Measurements from ENCODE around the gene ELFN1.
"Not testable (repeated sequence)": the region's sequence is repeated elsewhere in the genome, so short reads cannot be mapped to it uniquely, and the experiment has no call there.

Gene ELFN1

DNA sequence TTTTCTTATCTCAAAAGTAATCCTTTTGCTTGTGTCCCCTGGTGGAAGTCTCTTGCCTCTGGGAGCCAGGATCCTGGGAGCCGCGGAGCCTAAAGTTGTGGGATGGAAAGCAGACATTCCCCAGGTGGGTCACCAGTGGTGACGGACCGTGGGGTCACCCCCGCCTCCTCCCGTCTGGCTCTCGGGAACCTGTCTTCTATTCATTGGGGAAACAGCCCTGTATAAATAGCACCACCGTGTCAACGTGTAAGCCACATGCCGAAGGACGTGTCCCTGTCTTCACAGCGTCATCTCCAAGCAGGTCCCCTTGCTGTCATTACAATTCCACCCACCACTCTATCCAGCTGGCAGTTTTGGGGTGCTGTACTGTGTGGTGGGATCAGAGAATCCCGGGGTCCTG is 87.5 kb downstream of the ELFN1 start:
- no peak for DNase-seq (ENCODE audit: low read depth)

DNA sequence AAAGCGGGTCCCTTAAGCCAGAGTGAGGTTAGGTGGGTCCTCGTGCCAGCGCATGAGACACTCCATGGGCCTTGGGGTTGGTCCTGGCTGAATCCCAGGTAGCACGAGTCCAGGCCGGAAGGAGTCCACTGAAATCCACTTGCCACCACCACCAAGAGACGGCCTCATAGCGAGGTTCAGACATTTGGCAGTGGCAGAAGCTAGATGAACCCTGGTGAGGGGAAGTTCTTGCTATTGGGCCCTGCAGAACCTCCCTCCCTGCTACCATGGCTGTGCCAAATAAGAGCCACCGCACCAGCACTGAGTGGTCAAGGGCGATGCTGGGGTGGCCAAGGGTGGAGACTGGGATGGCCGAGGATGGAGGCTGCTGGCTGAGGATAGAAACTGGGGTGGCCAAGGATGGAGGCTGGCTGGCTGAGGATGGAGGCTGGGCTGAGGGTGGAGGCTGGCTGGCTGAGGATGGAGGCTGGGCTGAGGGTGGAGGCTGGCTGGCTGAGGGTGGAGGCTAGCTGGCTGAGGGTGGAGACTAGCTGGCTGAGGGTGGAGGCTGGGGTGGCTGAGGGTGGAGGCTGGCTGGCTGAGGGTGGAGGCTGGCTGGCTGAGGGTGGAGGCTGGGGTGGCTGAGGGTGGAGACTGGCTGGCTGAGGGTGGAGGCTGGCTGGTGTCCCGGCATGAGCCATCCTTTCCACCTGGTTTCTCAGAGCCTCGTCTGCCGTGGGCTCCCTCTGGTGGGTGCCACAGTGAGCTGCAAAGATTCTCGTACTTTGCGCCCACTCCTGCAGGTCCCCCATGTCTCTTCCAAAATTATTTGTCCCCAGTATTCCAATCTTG is 88.2 kb downstream of the ELFN1 start:
- DNase-seq (ENCODE audit: low read depth), result no peak

DNA sequence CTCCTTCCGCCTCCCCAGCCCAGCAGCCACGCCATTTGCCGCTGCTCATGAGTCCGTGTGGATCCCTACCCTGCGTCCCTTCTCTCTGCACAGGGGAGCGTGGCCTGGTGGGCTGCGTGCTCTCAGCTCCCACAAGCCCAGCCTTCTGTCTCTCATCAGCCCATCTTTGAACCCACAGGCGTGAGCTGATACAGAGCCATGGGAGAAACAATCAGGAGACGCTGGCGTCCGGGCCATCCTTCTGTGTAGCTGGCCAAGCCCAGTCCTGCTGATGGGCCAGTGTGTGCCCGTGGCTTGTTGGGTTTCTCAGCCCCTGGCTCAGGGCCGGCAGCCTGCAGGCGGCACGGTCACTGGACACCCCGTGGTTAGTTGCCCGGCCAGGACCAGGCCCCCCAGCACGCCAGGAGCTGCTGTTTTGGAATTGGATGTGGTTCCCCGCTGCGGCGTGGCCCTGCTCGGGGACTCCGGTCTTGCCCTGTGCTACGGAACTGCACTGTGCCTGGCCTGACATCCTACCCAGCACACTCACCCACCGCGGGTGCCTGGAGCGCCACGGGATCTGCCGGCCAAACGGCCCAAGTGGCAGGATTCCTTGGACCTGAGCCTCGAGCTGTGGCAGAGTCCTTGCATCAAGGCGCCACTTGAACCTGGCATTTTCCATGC is 88.9 kb downstream of the ELFN1 start:
- DNase-seq (ENCODE audit: low read depth), result no peak

DNA sequence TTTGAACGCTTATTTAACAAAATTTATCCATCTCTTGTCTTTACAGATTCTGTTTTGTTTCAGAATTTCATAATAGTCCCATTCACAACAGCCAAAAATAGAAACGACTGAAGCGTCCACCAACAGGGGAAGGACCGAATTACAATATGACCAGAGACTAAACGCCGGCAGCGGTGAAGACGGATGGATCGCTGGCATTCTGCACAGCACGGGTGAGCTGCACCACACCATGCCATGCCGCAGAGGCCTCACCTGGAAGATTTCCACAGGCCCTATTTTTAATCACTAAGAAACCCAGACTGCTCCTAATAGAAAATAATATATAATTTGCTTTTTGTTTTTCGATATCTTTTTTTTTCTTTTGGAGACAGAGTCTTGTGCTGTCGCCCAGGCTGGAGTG is 91.0 kb downstream of the ELFN1 start:
- DNase-seq (ENCODE audit: low read depth), result no peak

DNA sequence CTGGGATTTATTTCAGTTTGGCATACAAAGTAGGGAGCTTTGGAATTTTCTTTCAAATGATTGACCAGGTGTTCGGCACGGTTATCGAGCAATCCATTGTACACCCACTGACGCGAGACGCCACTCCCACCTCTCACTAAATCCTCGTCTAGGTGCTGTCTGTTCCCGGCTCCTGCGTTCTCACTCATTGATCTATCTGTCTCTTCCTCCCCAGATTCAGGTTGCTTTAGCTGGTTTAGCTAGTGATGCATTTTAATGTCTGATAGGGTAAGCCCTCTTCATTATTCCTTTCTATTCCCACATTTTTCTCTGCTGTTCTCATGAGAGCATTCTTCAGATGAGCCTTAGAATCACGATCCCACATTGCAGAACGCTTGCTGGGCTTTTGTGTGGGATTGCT is 91.7 kb downstream of the ELFN1 start:
- DNase-seq (ENCODE audit: low read depth), result no peak

DNA sequence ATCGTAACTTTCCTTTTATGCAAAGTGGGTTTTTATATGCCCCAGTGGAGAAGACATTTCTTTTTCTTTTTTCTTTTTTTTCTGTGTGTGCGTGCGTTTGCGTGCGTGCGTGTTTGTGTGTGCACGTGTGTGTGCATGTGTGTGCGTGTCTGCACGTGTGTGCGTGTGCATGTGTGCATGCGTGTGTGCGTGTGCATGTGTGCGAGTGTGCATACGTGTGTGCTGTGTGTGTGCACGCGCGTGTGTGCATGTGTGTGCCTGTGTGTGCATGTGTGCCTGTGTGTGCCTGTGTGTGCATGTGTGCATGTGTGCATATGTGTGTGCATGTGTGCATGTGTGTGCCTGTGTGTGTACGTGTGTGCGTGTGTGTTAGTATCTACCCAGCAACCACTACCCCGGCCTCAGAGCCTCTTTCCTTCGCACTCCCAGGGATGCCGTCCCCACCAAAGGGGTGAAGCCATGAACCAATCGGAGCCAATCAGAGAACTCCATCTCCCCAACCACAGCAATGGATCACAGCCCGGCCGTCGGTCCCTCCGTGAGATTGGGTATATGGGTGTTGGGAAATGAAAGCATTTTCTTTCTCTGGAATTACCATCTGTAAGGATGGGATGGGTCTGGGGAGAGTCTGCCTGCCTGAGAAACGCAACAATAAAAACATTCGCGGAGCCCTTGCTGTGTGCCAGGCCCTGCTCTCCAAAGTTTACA is 92.3 kb downstream of the ELFN1 start:
- DNase-seq (ENCODE audit: low read depth), result no peak

DNA sequence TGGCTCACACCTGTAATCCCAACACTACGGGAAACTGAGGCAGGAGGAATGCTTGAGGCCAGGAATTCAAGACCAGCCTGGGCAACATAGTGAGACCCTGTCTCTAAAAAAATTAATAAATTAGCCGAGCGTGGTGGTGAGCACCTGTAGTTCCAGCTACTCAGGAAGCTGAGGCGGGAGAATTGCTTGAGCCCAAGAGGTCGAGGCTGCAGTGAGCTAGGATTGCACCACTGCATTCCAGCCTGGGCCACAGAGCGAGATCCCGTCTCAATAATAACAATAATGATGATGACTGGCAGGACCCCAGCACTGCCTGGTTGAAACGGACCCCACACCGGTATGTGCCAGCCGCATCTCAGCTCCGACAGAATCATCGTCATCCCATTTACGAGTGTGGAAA is 93.0 kb downstream of the ELFN1 start:
- no peak for DNase-seq (ENCODE audit: low read depth)

DNA sequence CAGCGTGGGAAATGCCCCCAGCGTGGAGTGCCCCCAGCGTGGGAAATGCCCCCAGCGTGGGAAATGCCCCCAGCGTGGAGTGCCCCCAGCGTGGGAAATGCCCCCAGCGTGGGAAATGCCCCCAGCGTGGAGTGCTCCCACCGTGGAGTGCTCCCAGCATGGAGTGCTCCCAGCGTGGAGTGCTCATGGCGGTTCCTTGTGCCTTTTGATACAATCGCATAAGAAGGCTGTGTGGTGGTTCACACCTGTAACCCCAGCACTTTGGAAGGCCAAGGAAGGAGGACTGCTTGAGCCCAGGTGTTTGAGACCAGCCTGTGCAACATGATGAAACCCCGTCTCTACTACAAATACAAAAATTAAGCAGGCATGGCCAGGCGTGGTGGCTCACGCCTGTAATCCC is 93.8 kb downstream of the ELFN1 start:
- not testable (repeated sequence) for DNase-seq (ENCODE audit: low read depth)

DNA sequence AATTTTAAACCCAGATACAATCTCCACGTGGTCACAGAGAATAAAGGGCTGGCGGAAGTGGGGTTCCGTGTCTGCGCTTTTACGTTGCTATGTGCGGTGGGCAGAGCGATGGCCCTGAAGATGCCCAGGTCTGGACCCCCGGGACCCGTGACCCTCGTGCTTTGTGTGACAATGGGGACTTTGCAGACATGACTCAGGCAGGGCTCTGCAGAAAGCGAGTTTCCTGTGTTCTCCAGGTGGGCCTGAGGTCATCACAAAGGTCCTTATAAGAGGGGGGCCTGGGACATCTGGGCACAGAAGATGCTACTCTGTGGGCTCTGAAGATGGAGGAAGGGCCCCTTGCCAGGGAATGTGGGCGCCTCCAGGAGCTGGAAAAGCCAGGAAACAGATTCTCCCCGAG is 95.3 kb downstream of the ELFN1 start:
- DNase-seq (ENCODE audit: low read depth), result no peak

DNA sequence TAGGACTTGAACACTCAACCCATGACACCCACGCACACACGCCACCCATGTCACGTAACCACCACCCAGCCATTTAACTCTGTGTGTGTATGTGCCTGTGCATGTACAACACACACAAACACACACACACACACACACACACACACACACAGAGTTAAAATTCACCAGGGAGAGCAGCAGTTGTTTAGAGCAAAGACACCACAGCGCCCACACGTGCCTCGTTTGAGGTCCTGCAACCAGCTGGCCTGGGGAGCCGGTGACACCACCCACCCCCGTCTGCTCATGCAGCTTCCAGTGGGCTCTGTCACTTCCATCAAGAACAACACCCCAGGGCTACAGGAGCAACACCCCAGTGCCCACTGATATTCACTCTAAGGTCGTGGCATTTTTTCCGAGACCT is 97.4 kb downstream of the ELFN1 start:
- no peak for DNase-seq (ENCODE audit: low read depth)

DNA sequence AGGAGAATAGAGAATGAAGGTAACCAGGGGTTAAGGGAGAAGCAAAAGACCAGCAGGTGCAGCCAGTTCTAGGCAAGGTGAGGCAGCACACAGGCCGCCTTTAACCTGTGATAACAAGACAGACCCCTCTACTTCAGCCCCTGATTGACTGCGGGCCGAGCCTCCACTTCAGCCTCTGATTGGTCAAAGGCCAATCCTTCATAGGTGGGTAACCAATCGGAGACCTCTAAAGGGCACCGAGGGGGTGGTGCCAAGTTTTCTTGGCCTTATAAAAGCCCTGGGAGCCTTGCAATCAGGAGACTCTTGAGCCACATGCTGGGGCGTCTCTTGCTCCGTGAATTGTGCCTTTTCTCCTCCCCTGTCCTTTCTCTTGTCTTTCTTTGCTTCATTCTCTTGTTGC is 98.8 kb downstream of the ELFN1 start:
- DNase-seq (ENCODE audit: low read depth), result no peak

DNA sequence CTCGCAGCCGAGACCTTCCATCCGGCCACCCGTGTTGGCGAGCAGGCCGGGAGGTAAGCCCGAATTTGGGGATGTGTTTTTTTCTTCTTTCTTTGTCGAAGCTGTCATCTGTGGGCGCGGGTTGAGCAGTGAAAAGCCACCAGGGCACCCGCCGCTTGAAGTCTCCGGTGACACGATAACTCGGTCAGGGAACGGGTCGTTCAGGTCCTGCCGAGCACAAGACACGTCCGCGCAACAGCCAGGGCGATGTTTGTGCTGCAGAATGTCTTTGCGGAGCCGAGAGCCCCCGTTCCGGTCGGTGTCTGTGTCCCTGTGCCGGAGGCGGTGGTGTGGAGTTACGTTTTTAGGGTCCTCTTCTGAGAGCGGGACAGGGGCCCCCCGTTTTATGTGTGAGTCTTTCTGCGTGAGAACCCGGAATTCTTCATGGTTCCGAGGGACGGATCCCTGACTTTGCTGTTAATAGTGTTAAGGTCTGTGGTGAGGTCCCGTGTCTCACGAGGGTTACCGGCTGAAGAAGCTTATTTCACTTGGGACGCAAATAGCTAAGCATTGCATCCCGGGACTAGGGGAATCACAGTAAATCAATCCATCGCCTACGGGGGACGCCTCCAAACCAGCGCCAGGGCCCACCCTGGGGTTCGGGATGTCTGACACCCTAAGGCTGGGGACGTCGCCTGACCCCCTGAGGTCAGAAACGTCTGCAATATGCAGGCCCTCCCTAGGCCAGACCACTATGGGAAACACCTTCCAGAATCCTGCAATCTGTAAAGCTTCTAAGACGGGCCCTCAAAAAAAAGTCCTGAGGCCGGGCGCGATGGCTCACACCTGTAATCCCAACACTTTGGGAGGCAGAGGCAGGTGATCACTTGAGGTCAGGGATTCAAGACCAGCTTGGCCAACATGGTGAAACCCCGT is 99.5 kb downstream of the ELFN1 start:
- DNase-seq (ENCODE audit: low read depth), result no peak

DNA sequence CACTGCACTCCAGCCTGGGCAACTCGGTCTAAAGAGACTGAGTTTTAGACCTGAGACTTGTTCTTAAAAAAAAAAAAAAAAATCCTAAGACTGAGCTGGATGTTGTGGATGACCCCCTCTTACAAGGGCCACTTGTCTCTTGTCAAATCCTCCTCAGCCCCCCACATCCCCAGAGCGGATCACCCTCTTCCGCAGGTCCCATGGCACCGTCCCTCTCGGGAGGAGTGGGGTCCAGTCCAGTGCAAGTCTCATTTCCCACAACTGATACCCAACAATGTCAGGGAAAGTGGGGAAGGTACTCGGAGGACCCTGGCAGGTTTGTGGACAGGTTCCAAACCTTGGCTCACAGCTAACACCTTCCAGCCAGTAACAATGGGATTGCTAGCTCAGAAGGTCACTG is 100.3 kb downstream of the ELFN1 start:
- no peak for DNase-seq (ENCODE audit: low read depth)

DNA sequence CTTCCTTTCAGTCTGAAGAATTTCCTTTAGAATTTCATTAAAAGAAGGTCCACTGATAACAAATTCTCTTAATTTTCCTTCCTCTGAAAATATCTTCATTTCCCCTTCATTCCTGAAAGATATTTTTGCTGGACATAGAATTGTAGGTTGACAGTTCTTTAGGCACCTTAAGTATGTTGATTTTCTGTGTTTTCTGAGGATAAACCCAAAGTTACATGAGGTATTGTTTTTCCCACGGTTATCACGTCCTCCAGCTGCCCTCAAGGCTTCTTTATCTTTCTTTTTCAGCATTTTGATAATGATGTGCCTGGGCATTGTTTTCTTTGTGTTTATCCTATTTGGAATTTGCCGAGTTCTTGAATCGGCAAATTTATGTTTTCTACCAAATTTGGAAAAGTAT is 105.3 kb downstream of the ELFN1 start:
- no peak for DNase-seq (ENCODE audit: low read depth)

DNA sequence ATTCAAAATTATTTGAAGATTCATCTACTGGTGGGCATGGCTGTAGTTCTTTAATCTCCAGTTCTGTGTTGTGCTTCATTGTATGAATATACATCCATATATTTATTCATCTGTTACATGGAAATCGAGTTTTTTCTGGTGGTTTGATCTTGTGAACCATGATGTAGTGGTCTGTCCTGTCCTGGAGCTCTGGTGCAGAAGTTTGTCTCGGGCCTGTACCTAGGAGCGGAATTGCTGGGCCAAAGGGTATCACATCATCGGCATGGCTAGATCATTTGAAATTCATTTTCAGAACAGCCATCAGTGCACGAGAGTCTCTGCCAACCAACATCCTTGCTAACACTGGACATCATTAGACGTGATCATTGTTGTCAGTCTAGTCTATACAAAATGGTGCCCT is 107.0 kb downstream of the ELFN1 start:
- DNase-seq (ENCODE audit: low read depth), result no peak

DNA sequence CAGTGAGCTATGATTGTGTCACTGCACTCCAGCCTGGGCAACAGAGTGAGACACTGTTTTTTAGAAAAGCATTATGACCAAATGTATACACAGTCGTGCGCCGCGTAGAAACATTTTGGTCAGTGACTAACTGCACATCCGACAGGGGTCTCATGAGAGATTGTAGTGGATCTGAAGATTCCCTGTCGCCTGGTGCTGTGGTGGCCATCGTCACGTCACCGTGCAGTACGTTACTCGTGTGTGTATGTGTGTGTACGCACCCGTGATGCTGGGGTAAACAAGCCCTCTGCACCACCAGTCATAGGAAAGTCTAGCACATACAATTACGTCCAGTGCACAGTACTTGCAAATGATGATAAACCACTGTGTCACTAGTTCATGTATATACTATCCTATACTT is 109.4 kb downstream of the ELFN1 start:
- no peak for DNase-seq (ENCODE audit: low read depth)

DNA sequence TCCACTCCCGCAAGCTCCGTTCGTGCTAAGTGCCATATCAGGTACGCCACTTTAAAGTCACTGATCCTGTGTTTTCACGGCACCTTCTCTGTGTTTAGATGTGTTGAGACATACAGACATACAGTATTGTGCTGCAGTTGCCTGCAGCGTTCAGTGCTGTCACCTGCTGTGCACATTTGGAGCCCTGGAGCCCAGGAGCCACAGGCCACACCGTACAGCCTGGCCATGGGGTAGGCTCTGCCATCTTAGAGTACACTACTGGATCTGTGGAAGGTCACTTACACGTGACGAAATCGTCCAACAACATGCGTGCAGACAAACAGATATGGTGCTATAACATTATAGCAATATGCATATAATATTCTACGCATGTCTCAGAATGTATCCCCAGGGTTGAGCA is 111.3 kb downstream of the ELFN1 start:
- no peak for DNase-seq (ENCODE audit: low read depth)

DNA sequence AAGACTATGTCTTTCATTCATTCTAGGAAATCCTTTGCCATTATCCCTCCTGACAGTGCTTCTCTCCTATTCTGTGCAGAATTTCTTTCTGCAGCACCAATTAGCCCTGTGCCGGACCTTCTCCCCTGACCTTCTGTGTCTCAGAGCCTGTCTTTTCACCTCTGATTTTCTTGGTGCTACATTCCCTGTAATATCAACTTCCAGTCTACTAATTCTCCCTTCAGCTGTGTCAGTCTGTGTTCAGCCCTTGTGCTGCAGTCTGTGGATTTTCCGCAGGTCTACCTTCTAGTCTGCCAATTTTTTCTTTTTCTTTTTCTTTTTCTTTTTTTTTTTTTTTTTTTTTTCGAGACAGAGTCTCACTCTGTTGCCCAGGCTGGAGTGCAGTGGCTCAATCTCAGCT is 115.8 kb downstream of the ELFN1 start:
- no peak for DNase-seq (ENCODE audit: low read depth)

DNA sequence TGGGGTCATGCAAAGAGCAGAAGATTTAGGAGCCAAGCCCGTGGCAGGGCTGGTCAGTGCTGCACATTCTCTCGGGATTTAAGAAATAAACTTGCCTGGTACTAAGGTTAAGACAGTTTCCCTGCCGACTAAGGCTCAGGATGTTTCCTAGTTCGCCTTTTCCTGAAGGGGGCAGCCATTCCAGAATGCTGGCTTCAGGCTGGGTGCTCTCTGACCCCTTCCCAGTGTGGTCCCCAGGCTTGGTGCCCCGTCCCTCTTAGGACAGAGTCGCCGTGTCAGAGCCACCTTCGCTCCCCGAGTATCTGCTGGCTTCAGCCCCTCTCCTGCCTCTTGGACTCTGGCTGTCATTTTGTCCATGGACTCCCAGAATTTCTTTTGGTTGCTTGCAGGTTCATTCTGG is 117.2 kb downstream of the ELFN1 start:
- no peak for DNase-seq (ENCODE audit: low read depth)

DNA sequence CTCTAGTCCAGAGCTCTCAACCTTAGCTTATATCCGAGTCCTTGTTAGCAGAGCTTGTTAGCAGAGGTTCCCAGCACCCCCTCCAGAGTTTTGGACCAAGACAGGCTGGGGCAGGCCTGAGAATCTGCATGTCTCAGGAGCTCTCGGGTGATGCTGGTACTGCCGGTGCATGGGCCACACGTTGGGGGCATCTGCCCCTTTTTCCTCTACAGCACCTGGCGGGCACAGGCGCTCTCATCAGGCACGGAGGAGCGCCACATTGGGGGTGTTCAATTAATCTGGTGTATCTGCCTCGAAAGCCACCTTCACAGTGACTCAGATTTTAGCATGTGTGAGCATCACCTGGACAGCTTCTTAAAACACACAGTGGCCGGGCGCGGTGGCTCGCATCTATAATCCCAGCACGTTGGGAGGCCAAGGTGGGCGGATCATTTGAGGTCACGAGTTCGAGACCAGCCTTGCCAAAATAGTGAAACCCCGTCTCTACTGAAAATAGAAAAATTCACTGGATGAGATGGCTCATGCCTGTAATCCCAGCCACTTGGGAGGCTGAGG is 117.7 kb downstream of the ELFN1 start:
- DNase-seq (ENCODE audit: low read depth), result no peak

DNA sequence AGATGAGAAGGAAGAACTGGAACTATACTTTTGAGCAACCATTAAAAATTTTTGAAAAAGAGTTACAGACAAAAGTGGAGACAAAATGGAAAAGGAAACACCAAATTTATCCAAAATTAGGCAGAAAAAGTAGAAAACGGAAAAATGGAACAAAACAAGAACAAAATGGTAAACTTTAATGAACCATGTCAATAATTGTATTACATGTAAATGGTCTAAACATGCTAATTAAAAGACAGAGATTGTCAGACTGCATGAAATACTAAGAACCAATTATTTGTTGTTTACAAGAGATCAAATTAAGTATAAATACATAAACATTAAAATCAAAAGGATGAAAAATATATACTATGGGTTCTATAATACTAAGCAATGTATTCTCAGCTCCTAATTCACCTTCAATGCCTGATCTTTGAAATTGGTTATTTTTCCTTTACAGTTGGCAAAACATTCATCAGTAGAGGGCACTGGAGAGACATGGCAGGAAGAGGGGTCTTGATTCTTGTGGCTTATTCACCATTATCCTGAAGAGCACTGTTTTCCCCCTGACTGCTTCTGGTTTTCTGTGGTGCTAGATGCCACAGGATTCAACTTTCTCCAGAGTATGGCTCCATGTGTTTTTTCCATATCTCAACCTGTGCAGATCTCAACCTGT is 124.9 kb downstream of the ELFN1 start:
- DNase-seq (ENCODE audit: low read depth), result no peak
